ENCODE results near the gene CHRNA5.

- no peak for TF ChIP-seq CTCF (IDR thresholded peaks at IDR 0.05)
- TF ChIP-seq ZFX (IDR thresholded peaks at IDR 0.05; ENCODE audit: borderline replicate concordance) = no peak
Observed at GRCh38 chr15:78617076-78617475, 51.8 kb downstream of the CHRNA5 start.

Data from 22Rv1 (cell line).